ENCODE results near the gene OR1K1. TPM values are rescaled to one million over a fixed set of nuclear protein-coding genes. Genes with fewer than 3 reads are reported as not detected.
"Not testable (repeated sequence)": the region's sequence is repeated elsewhere in the genome, so short reads cannot be mapped to it uniquely, and the experiment has no call there.

Gene OR1K1
- polyA plus RNA-seq, 3 donors = not detected

GRCh38 chr9:122809261-122809660 lies 9.3 kb downstream of the OR1K1 start:
- DNase-seq (ENCODE audit: extremely low read depth in 1 of 11, low read depth in 9 of 11, low spot score in 4 of 11) = not testable (repeated sequence)

DNA sequence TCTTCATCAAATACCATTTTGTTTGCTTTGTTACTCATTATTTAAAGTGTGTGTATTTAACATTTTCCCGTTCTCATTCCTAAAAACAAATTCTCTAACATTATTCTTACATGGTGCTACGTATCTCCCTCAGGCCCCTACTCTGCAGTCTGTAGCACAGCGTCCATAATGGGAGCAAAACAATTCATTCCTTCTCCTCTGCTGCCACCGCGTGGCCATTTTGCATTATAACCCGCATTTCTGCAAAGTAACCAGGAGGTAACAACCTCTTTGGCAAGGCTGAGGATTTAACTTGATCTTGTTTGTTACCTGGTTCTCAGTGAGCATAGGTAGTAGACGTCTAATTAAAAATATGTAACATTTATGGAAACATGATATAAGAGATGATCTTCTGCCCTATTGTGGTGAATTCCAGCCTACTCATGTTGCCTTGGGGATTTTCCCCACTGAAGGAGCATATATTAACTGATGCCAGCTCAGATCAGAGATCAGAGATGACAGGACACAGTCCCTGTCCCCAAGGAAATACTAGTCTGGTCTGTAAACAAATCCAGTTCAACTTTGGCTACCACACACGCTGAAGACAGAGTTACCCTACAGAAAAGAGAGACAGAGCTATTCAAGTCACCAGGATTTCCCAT lies 10.5 kb downstream of the OR1K1 start:
- peak; percentile 47 to 83 (median 68) for DNase-seq (ENCODE audit: extremely low read depth in 1 of 11, low read depth in 9 of 11, low spot score in 4 of 11)

- no peak for DNase-seq (ENCODE audit: extremely low read depth in 1 of 11, low read depth in 9 of 11, low spot score in 4 of 11)
Measured at GRCh38 chr9:122812736-122813135, 12.8 kb downstream of the OR1K1 start.

DNA sequence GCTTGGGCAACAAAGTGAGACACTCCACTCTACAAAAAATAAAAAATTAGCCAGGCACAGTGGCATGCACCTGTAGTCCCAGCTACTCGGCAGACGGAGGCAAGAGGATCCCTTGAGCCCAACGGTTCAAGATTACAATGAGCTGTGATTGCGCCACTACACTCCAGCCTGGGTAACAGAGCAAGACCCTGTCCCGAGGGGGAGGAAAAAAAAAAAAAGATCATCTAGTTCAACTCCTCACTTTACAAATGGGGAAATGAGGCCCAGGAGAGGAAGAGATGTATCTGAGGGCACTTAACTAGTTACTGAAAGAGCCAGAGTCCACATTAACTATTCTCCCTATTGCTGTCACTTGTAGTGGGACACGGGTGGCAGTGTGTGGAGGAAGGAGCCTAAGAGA lies 14.6 kb downstream of the OR1K1 start:
- DNase-seq (ENCODE audit: extremely low read depth in 1 of 11, low read depth in 9 of 11, low spot score in 4 of 11) = no peak

- no peak for DNase-seq (ENCODE audit: extremely low read depth in 1 of 11, low read depth in 9 of 11, low spot score in 4 of 11)
Measured at GRCh38 chr9:122815544-122815943, 15.6 kb downstream of the OR1K1 start.

DNA sequence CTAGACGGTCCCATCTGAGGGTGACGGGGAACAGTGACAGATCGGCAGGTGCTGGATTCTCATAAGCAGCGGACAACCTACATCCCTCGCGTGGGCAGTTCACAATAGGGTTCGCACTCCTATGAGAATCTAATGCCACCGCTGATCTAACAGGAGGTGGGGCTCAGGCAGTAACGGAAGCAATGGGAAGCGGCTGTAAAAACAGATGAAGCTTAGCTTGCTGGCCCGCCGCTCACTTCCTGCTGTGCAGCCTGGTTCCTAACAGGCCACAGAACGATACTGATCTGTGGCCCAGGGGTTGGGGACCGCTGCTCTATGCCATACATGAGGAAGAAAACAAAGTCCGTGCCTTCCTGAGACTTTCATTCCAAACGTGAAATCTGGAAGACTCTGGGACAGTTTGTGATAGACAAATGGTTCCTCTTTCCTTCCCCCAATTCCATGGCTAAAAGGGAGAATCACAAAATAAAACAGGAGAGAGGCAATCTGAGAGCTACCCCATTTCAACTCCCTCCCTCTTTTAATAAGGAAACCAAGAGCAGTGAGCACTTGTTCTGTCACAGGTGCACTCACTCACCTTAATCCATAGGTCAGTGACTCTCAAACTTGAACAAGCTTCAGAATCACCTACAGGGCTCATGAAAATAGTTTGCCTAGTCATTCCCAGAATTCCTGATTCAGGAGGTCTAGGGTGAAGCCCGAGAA lies 16.4 kb downstream of the OR1K1 start:
- DNase-seq (ENCODE audit: extremely low read depth in 1 of 11, low read depth in 9 of 11, low spot score in 4 of 11) = no peak

- no peak for DNase-seq (ENCODE audit: extremely low read depth in 1 of 11, low read depth in 9 of 11, low spot score in 4 of 11)
Measured at GRCh38 chr9:122819326-122819725, 19.4 kb downstream of the OR1K1 start.

DNA sequence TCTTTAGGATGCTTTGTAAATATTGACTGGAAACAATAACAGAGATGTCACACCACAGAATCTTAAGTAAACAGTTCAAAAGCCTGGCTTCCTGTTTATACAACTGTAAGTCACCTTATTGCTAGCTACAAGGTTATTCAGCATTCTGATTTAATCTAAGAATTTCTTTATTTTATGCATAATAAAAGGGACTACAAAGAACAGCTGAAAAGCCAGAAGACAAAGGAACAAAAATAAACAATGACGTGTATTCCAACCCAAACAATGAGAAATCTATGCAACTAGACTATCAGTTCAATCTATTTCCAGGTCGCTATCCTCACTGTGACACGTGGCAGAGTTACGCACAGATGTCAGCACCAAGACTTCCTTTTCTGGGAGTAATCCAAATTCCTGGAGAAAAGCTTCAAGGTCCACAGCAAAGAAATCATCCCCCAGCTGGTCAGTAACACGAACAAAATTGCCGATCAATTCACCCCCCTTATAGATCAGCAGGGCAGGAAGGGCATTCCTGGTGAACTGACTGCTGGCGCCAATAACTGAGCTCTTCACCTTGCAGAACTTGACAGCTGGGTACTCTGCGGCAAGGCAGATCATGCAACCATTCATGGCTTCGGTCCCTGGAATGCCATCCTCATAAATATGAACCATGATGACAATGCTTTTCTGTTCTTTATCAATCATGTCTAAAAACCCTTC lies 20.0 kb downstream of the OR1K1 start:
- no peak for DNase-seq (ENCODE audit: extremely low read depth in 1 of 11, low read depth in 9 of 11, low spot score in 4 of 11)

DNA sequence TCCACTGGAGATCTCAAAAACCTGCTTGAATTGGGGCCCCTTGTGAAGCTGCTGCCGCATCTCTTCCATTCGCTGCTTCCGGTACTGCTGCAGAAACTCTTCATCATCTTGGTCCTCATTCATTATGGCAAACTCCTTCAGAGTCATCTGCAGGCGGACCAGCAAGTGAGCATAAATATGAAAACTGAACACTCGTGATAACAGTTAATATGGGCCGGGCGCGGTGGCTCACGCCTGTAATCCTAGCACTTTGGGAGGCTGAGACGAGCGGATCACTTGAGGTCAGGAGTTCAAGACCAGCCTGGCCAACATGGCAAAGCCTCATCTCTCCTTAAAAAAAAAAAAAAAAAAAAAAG lies 20.5 kb downstream of the OR1K1 start:
- no peak for DNase-seq (ENCODE audit: extremely low read depth in 1 of 11, low read depth in 9 of 11, low spot score in 4 of 11)

DNA sequence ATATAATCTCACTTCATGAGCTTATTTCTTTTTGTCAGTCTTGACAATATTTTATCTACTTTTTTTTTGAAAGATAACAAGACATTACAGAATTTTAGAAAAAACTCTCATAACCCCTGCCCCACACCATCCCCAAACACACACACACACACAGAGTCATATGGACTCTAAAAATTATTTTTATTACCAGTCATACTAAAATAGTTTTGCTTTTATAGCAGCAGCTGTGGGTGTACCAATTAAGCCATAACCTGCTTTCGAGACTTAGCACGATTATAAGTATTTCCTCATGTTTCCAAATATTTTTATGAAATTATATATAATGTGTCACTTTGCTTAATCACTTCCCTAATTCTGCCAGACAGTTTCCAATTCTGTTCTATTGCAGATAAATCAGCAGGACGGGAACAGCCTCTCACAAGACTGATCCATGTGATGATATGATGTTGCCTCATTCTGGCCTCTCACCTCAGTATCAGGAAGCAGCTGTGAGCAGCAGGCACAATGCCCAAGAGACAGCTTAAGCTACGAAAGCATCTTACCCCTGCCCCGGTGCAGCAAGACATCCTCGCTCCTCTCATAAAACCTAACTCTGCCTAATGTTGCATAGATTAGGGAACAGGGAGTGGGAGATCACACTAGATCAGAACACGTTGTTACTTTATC lies 21.5 kb downstream of the OR1K1 start:
- DNase-seq (ENCODE audit: extremely low read depth in 1 of 11, low read depth in 9 of 11, low spot score in 4 of 11) = no peak

GRCh38 chr9:122822056-122822455 lies 22.1 kb downstream of the OR1K1 start:
- DNase-seq (ENCODE audit: extremely low read depth in 1 of 11, low read depth in 9 of 11, low spot score in 4 of 11) = no peak

DNA sequence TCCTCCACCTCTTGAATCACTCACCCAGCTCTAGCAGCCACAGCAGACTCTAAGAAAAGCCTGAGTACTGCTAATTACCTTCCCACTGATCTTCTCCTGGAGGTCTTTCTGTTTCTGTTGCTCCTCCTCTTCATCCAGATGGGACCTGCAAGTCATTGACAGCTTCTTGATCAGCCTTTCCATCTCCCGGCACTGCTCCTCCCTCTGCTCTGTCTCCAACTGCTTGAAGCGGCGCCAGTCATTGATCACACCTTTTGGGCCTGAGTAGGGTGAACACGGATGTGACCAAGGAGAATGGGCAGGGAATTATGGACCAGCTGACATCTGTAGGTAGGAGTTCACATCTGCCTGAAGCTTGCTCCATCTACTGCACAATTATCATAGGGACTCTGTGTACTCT lies 23.0 kb downstream of the OR1K1 start:
- DNase-seq (ENCODE audit: extremely low read depth in 1 of 11, low read depth in 9 of 11, low spot score in 4 of 11) = no peak

- DNase-seq (ENCODE audit: extremely low read depth in 1 of 11, low read depth in 9 of 11, low spot score in 4 of 11) = peak in 2 of 11 donors; percentile 18 to 35
Measured at GRCh38 chr9:122827761-122828093, 27.8 kb downstream of the OR1K1 start.

GRCh38 chr9:122828965-122829284 lies 29.0 kb downstream of the OR1K1 start:
- DNase-seq (ENCODE audit: extremely low read depth in 1 of 11, low read depth in 9 of 11, low spot score in 4 of 11) = not testable (repeated sequence)

- no peak for DNase-seq (ENCODE audit: extremely low read depth in 1 of 11, low read depth in 9 of 11, low spot score in 4 of 11)
Measured at GRCh38 chr9:122832194-122832593, 32.3 kb downstream of the OR1K1 start.

GRCh38 chr9:122835313-122835731 lies 35.4 kb downstream of the OR1K1 start:
- no peak for DNase-seq (ENCODE audit: extremely low read depth in 1 of 11, low read depth in 9 of 11, low spot score in 4 of 11)

- no peak for DNase-seq (ENCODE audit: extremely low read depth in 1 of 11, low read depth in 9 of 11, low spot score in 4 of 11)
Measured at GRCh38 chr9:122837266-122837850, 37.4 kb downstream of the OR1K1 start.

DNA sequence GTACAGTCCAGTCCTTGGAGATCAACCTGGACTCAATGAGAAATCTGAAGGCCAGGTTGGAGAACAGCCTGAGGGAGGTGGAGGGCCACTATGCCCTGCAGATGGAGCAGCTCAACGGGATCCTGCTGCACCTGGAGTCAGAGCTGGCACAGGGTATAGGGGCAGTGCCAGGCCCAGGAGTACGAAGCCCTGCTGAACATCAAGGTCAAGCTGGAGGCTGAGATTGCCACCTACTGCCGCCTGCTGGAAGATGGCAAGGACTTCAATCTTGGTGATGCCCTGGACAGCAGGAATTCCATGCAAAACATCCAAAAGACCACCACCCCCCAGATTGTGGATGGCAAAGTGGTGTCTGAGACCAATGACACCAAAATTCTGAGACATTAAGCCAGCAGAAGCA lies 38.5 kb downstream of the OR1K1 start:
- DNase-seq (ENCODE audit: extremely low read depth in 1 of 11, low read depth in 9 of 11, low spot score in 4 of 11) = not testable (repeated sequence)

DNA sequence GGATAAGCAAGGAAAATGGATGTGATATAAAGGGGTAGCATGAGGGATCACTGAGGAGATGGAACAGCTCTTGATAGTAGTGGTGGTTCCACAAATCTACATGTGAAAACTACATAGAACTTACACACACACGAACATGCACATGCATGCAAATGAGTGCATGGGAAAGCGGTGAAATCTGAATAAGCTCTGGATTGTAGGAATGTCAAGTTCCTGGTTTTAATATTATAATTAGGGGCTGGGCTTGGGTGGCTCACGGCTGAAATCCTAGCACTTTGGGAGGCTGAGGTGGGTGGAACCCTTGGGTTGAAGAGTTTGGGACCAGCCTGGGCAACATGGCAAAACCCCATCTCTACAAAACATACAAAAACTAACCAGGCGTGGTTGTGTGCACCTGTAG lies 41.6 kb downstream of the OR1K1 start:
- no peak for DNase-seq (ENCODE audit: extremely low read depth in 1 of 11, low read depth in 9 of 11, low spot score in 4 of 11)

- DNase-seq (ENCODE audit: extremely low read depth in 1 of 11, low read depth in 9 of 11, low spot score in 4 of 11) = no peak
Measured at GRCh38 chr9:122844137-122844536, 44.2 kb downstream of the OR1K1 start.

All from renal cortex interstitium (tissue), 11 donors.